HG02759 (cell line): ENCODE data around the gene GPR63.

Experiments used
- ATAC-seq: cut with Tn5 transposase; IDR thresholded peaks from one replicate; pipeline ENCODE4 v1.9.1; 2021; ENCODE audit warnings: mild to moderate bottlenecking, moderate library complexity; ENCODE audit not compliant: unreplicated experiment

The GPR63 gene

DNA sequence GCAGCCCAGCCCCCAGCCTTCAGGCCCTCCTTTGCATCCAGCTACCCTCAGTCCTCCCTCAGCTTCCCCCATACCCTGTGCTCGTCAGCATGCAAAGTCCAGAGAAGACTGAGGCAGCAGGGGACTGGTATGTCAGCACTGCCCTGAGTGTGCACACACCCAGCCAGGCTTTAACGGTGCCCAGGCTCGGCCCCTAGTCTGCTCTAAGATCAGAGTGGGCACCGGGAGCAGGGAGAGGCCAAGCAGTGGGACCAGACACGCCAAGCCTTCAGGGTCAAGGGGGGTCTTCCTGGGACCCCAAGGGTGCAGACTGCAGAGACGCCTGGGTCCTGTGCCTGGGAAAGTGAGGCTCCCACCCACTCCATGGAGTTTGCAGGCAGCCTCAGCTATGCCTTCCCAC is 74.7 kb downstream of the GPR63 start:
- no peak for ATAC-seq

DNA sequence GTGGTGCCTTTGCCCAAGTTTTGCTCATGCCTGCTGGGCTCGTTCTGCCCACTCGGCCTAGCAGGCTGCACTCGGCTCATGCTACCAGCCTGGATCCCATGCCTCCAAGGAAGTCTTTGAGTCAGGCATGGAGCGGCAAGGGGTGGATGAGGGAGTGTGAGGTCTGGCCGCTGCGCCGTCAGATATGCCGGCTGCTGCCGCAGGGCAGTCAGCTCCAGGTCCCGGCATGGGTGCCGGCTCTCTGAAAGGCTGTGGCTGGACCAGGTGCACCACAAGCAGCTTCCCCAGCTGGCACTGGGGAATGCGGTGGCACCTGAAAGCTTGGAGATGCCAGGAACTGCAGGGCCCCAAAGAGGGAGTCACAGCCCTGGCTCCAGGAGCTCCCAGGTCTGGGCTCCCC is 75.5 kb downstream of the GPR63 start:
- ATAC-seq, result no peak

DNA sequence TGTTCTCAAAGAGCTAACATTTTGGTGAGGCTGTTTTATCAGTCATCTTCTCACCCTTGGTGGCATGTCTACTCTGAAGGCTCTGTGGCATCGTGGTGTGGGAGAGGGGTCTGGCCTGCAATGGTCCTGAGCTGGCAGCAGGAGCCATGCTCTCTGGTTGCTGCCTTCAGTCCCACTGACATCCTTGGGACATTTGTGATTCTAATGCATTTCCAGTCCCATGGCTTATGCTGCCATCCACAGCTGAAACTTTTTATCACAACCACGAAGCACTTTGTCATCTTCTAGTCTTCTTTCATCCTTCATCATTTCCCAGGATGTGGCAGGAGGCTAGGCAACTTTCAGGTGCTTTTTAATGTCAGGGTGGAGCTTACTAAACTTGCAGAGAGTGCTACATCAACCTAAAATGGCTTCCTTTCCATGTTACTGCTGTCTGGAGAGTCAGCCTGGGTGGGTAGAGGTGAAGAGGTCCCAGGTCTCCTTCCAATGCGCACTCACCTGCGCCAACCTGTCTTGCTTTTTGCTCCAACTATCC is 77.1 kb downstream of the GPR63 start:
- ATAC-seq, result no peak

DNA sequence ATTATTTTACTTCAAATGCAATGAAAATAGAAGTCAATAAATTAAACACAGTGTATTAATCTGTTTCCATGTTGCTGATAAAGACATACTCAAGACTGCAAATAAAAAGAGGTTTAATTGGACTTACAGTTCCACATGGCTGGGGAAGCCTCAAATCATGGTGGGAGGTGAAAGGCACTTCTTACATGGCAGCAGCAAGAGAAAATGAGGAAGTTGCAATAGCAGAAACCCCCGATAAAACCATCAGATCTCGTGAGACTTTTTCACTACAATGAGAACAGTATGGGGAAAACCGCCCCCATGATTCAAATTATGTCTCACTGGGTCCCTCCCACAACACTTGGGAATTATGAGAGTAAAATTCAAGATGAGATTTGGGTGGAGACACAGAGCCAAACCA is 82.2 kb downstream of the GPR63 start:
- ATAC-seq, result no peak

DNA sequence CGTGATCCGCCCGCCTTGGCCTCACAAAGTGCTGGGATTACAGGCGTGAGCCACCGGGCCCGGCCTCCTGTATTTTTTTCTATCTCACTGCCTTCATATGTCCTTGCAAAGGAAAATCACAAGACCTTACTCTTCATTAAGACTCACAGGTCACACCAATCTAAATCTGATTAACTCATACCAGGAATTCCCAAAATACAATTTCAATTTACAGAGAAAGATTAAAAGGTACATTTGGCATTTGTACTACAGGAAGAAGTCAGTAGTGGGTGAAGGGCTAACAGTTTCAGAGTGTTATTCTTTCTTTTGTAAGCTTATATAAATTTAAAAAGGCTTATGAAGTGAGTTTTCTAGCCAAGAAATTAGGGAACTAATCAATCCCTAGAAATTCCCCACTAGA is 87.4 kb downstream of the GPR63 start:
- no peak for ATAC-seq
